Muscle layer of duodenum (tissue), 2 donors: ENCODE data around the gene APOBEC3A.
"Not testable (repeated sequence)": the region's sequence is repeated elsewhere in the genome, so short reads cannot be mapped to it uniquely, and the experiment has no call there.

Experiments used
- H3K27ac ChIP-seq: one replicate; pipeline ENCODE4 v1.7.0; 2013; ENCODE audit warnings: mild to moderate bottlenecking, low read length
- H3K27me3 ChIP-seq: one replicate; pipeline ENCODE4 v1.7.0; 2013; ENCODE audit warnings: low read depth, mild to moderate bottlenecking, control low read depth, low read length
- H3K36me3 ChIP-seq, 2 donors: one replicate each; pipeline ENCODE4 v1.7.0; 2013; ENCODE audit warnings: low read length in 2 of 2, control low read depth in 1 of 2, mild to moderate bottlenecking in 1 of 2; ENCODE audit not compliant: insufficient read depth in 2 of 2, control insufficient read depth in 1 of 2
- H3K4me1 ChIP-seq, 2 donors: one replicate each; pipeline ENCODE4 v1.7.0; 2013; ENCODE audit warnings: low read length in 2 of 2, mild to moderate bottlenecking in 2 of 2, control low read depth in 1 of 2, moderate library complexity in 1 of 2; ENCODE audit not compliant: insufficient read depth in 2 of 2, control insufficient read depth in 1 of 2
- H3K4me3 ChIP-seq, 2 donors: one replicate each; pipeline ENCODE4 v1.7.0; 2013; ENCODE audit warnings: low read length in 2 of 2, low read depth in 1 of 2, mild to moderate bottlenecking in 1 of 2
- H3K9me3 ChIP-seq, 2 donors: one replicate each; pipeline ENCODE4 v1.7.0; 2013; ENCODE audit warnings: low read length in 2 of 2, control low read depth in 1 of 2, mild to moderate bottlenecking in 1 of 2; ENCODE audit not compliant: control insufficient read depth in 1 of 2
- donor health status: healthy.

The APOBEC3A gene

GRCh38 chr22:38953091-38953490 is 4.3 kb upstream of the APOBEC3A start:
- Histone ChIP-seq H3K36me3 (no peaks in the 10 kb centered on the region), H3K27ac (no peak overlapping the region), H3K9me3 (no peaks in the 10 kb centered on the region), H3K4me3 (peak overlapping the region in 1 of 2 donors; percentile 20), H3K27me3 (no peaks in the 10 kb centered on the region), H3K4me1 (no peaks in the 10 kb centered on the region)

- Histone ChIP-seq H3K36me3 (no peaks in the 10 kb centered on the region), H3K4me1 (no peaks in the 10 kb centered on the region), H3K27me3 (no peaks in the 10 kb centered on the region), H3K9me3 (no peaks in the 10 kb centered on the region), H3K27ac (no peak overlapping the region), H3K4me3 (peak overlapping the region in 1 of 2 donors; percentile 20)
Observed at GRCh38 chr22:38953577-38954413, 3.6 kb upstream of the APOBEC3A start.

GRCh38 chr22:38954414-38955043 is 2.9 kb upstream of the APOBEC3A start:
- Histone ChIP-seq H3K4me3 (no peak overlapping the region), H3K4me1 (no peaks in the 10 kb centered on the region), H3K27ac (no peak overlapping the region)

GRCh38 chr22:38955250-38955905 is 2.0 kb upstream of the APOBEC3A start:
- Histone ChIP-seq H3K27ac (no peak overlapping the region), H3K36me3 (no peaks in the 10 kb centered on the region), H3K4me1 (no peaks in the 10 kb centered on the region), H3K27me3 (no peaks in the 10 kb centered on the region), H3K4me3 (no peak overlapping the region), H3K9me3 (no peaks in the 10 kb centered on the region)

More at GRCh38 chr22:38954414-38955043, 2.9 kb upstream of the APOBEC3A start:
- Histone ChIP-seq H3K36me3 (no peaks in the 10 kb centered on the region), H3K9me3 (no peaks in the 10 kb centered on the region), H3K27me3 (no peaks in the 10 kb centered on the region)

- Histone ChIP-seq H3K27me3 (no peaks in the 10 kb centered on the region), H3K9me3 (no peaks in the 10 kb centered on the region), H3K4me3 (no peak overlapping the region), H3K4me1 (no peaks in the 10 kb centered on the region), H3K36me3 (no peaks in the 10 kb centered on the region), H3K27ac (no peak overlapping the region)
Observed at GRCh38 chr22:38955926-38956325, 1.5 kb upstream of the APOBEC3A start.

- Histone ChIP-seq H3K4me3 (no peak overlapping the region), H3K4me1 (no peaks in the 10 kb centered on the region), H3K27ac (no peak overlapping the region), H3K27me3 (no peaks in the 10 kb centered on the region), H3K9me3 (no peaks in the 10 kb centered on the region), H3K36me3 (no peaks in the 10 kb centered on the region)
Observed at GRCh38 chr22:38956551-38956950, 858 bp upstream of the APOBEC3A start.

- Histone ChIP-seq H3K27ac (no peak overlapping the region), H3K4me1 (no peaks in the 10 kb centered on the region), H3K4me3 (no peak overlapping the region)
Observed at GRCh38 chr22:38957808-38958650, 620 bp downstream of the APOBEC3A start.

GRCh38 chr22:38958651-38958943 is 1.2 kb downstream of the APOBEC3A start:
- not testable (repeated sequence) for H3K27me3 ChIP-seq, H3K27ac ChIP-seq, H3K4me3 ChIP-seq, H3K36me3 ChIP-seq, H3K4me1 ChIP-seq, H3K9me3 ChIP-seq

More at GRCh38 chr22:38957808-38958650, 620 bp downstream of the APOBEC3A start:
- H3K36me3 ChIP-seq: no peaks in the 10 kb centered on the region
- no peaks in the 10 kb centered on the region for H3K27me3 ChIP-seq
- H3K9me3 ChIP-seq: no peaks in the 10 kb centered on the region

- no peaks in the 10 kb centered on the region for H3K4me1 ChIP-seq
- no peak overlapping the region for H3K27ac ChIP-seq
- H3K27me3 ChIP-seq: no peaks in the 10 kb centered on the region
- no peak overlapping the region for H3K4me3 ChIP-seq
- no peaks in the 10 kb centered on the region for H3K9me3 ChIP-seq
- no peaks in the 10 kb centered on the region for H3K36me3 ChIP-seq
Observed at GRCh38 chr22:38959590-38959989, 2.2 kb downstream of the APOBEC3A start.

- H3K27ac ChIP-seq, H3K4me3 ChIP-seq, H3K4me1 ChIP-seq, H3K27me3 ChIP-seq, H3K9me3 ChIP-seq, H3K36me3 ChIP-seq: not testable (repeated sequence)
Observed at GRCh38 chr22:38960673-38961072, 3.3 kb downstream of the APOBEC3A start.

- not testable (repeated sequence) for H3K9me3 ChIP-seq, H3K4me1 ChIP-seq, H3K4me3 ChIP-seq, H3K27me3 ChIP-seq, H3K36me3 ChIP-seq, H3K27ac ChIP-seq
Observed at GRCh38 chr22:38963291-38963738, 5.9 kb downstream of the APOBEC3A start.
